Prostate gland (tissue), 2 donors: ENCODE data around the gene UQCRQ.

Experiments
- CTCF ChIP-seq, 4 experiments: fragments of 200-600 bp in 2 of 4; fragments of 450-650 bp in 2 of 4; sonication (generic) in 2 of 4; IDR thresholded peaks; 1 replicate in 3 of 4; 2 replicates in 1 of 4; pipeline ENCODE4 v1.5.1; 2016 to 2019; ENCODE audit warnings: antibody characterized with exemption in 4 of 4, mild to moderate bottlenecking in 2 of 4, moderate library complexity in 2 of 4
- POLR2A ChIP-seq: fragments of 450-650 bp; IDR thresholded peaks from one replicate; pipeline ENCODE4 v1.6.1; 2016; ENCODE audit warnings: antibody characterized with exemption, mild to moderate bottlenecking
- POLR2AphosphoS5 ChIP-seq: sonication (generic); formaldehyde crosslinking; IDR thresholded peaks from one replicate; pipeline ENCODE4 v1.6.1; 2017; ENCODE audit warnings: antibody characterized with exemption

- TF ChIP-seq CTCF (IDR thresholded peaks at IDR 0.05), result no peak
- TF ChIP-seq POLR2A, result no peak
- peak; percentile 73 for TF ChIP-seq POLR2AphosphoS5
These were observed 28.6 kb upstream of the UQCRQ start for GRCh38 chr5:132837868-132838267.
